Cardiac fibroblast (primary cell): ENCODE measurements around the gene IFT22.
A peak's percentile ranks its signal among the peaks of the same experiment; 100 is the strongest.
"Not testable (repeated sequence)": the region's sequence is repeated elsewhere in the genome, so short reads cannot be mapped to it uniquely, and the experiment has no call there.

Experiments used
- DNase-seq, 2 donors: peaks; one replicate each; pipeline versions ENCODE4 v3.0.0 to v3.0.0-alpha.2; 2010; ENCODE audit warnings: low read depth in 2 of 2
- H3K4me3 ChIP-seq, 2 donors: replicated peaks in 1 of 2; 1 replicate in 1 of 2; 2 replicates in 1 of 2; pipeline ENCODE4 v1.5.1; 2011; ENCODE audit warnings: low read depth in 2 of 2, low read length in 2 of 2, mild to moderate bottlenecking in 2 of 2, moderate library complexity in 1 of 2
- CTCF ChIP-seq: IDR thresholded peaks from one replicate; pipeline ENCODE4 v1.5.1; 2011; ENCODE audit warnings: low read depth, mild to moderate bottlenecking, low read length, inconsistent platforms

IFT22 gene

GRCh38 chr7:101363196-101363733 is 41.7 kb upstream of the IFT22 start:
- no peak for DNase-seq
- TF ChIP-seq CTCF, result no peak
- H3K4me3 ChIP-seq, result peak overlapping the region in 1 of 2 donors; percentile 25

- TF ChIP-seq CTCF, result no peak
- peak within 1 kb of the TSS; percentile 25 to 30 for H3K4me3 ChIP-seq
- DNase-seq, result peak in 1 of 2 donors; percentile 29
These were observed 41.0 kb upstream of the IFT22 start, which contains the start of gene COL26A1 for GRCh38 chr7:101362334-101363195. COL26A1 (plus strand) TSS chr7:101362875; CDS start chr7:101363033, 158 bp downstream.

- TF ChIP-seq CTCF, result no peak
- no peak for DNase-seq
- no peak overlapping the region for H3K4me3 ChIP-seq
These were observed 35.8 kb upstream of the IFT22 start for GRCh38 chr7:101357433-101357832.

- no peak for DNase-seq
These were observed 31.3 kb upstream of the IFT22 start for GRCh38 chr7:101352920-101353308.

GRCh38 chr7:101349300-101349699 is 27.7 kb upstream of the IFT22 start:
- H3K4me3 ChIP-seq, DNase-seq: not testable (repeated sequence)

More at GRCh38 chr7:101352920-101353308, 31.3 kb upstream of the IFT22 start:
- no peak for TF ChIP-seq CTCF
- H3K4me3 ChIP-seq, result no peak overlapping the region

GRCh38 chr7:101348456-101349067 is 26.9 kb upstream of the IFT22 start:
- H3K4me3 ChIP-seq, result not testable (repeated sequence)

GRCh38 chr7:101347477-101347876 is 25.9 kb upstream of the IFT22 start:
- no peak for DNase-seq
- H3K4me3 ChIP-seq, result no peak overlapping the region
- no peak for TF ChIP-seq CTCF

More at GRCh38 chr7:101348456-101349067, 26.9 kb upstream of the IFT22 start:
- DNase-seq, result not testable (repeated sequence)
